Measurements from ENCODE around the gene ARHGAP42.

Gene ARHGAP42

DNA sequence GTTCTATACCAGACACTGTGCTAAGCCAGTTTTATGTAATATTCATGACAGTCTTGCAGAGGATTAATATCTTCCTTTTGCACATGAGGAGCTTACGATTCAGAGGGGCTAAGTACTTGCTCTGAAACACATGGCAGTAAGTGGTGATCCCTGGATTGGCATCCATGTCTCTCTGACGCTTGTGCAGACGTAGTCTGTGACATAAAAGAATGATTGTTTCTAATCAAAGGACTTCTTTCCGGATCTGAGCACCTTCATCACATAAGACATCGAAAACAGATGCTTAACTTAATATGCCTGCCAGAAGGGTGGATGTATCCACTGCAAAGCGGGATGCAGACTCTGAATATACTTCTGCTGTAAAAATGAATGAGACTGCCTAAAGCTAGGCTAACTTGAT is 74.8 kb downstream of the ARHGAP42 start:
- no peak for DNase-seq

DNA sequence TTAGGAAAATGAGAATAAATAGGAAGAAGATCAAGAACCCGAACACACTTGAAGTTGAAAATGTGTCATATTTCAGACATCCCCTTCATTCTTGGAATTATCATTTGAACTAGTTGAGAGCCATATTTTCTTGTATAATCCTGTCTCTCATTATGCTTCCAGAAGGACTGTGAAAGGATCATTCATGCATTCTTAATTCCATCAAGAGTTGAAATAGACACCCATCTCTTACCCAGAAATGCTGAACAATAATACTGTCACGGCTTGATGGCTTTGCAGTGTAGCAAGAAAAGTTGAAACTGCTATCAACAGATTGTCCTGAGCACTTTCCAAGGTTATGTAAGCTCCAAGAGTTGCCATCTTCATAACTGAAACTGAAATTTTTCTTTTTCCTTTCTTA is 79.7 kb downstream of the ARHGAP42 start:
- no peak for DNase-seq

DNA sequence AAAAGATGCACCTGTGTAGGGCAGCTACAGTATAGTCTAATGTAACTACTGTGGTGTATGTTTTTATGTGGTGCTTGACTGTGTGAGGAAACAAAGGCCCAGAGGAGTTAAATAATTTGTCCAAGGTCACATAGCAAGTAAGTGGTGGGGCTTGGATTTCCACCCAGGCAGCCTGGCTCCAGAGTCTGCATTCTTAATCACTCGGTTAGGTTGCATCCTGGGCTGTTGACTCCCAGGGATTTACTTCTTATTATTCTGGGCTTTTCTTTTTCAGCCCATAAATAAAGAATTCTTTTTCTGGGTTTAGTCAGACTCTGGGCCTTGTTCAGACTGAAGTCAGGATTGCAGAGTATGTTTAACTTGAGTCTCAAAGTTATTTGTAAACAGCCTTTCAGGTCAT is 82.1 kb downstream of the ARHGAP42 start:
- DNase-seq, result no peak

DNA sequence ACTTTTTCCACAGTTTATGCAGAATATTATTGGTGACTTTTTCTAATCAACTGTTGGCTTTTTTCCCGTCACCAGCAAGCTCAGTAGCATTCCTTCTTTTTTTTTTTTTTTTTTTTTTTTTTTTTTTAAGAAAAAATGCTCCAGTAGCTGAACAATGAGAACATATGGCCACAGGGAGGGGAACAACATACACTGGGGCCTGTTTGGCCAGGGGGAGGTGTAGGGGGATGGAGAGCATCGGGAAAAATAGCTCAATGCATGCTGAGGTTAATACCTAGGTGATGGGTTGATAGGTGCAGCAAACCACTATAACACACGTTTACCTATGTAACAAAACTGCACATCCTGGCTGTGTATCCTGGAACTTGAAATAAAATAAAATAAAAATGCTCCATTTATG is 82.5 kb downstream of the ARHGAP42 start:
- DNase-seq, result no peak

DNA sequence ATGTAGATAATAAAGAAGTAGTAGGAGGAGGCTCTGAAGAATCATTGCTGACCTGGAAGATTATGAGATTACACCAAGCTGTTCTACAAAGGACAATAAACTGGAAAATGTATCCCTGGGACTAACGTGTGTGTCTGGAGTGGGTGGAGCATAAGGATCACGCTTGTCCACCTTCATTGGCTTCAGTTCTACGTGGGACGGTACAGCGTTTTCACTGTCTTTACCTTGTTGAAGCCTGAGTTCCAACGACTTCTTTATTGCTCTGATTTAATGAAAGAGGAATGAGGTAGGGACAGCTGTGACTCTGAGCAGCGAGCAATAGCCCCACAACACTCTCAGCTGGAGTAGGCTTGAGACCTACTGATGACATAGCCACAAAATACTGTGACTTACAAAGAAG is 87.0 kb downstream of the ARHGAP42 start:
- no peak for DNase-seq

DNA sequence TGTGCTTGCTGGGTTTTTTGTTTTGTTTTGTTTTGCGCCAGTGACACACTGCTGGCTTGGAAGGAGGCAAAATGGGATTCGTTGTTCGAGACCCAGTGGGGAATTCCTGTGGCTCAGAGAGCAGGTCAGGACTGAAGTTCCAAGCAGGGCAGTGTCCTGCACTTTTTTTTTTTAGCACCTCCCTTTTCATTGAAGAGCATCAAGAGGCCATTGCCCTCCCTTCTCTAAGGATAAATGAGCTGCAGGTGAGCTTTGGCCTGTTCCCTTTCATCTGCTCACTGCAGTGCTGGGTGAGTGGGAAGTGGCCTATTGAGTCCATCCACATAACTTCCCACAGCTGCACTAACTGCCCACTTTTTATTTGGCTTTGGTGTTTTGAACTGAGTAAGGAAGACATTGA is 87.8 kb downstream of the ARHGAP42 start:
- no peak for DNase-seq

DNA sequence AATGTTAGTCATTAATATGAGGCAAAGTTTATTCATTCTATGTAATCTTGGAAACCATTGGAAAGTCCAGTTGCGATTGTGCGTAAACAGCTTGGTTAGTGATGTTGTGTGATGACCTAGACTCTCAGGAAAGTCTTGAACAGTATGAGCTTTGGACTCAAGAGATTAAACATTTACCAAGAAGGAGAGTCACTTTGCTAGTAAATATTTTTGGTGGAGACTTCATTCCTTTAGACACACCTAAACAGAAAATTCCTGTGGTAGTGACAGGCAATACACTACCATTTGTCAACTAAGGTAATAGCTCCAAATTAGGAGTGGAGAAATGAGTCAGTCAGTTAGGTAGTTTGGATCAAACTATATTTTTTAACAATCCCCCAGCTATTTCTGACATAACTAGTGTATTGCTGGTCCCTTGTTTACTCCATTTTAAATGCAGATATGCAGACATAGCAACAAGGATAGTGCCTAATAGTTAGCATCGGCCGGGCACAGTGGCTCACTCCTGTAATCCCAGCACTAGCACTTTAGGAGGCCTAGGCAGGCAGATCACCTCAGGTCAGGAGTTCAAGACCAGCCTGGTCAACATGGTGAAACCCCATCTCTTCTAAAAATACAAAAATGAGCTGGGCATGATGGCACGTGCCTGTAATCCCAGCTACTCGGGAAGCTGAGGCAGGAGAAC is 89.3 kb downstream of the ARHGAP42 start:
- no peak for DNase-seq

DNA sequence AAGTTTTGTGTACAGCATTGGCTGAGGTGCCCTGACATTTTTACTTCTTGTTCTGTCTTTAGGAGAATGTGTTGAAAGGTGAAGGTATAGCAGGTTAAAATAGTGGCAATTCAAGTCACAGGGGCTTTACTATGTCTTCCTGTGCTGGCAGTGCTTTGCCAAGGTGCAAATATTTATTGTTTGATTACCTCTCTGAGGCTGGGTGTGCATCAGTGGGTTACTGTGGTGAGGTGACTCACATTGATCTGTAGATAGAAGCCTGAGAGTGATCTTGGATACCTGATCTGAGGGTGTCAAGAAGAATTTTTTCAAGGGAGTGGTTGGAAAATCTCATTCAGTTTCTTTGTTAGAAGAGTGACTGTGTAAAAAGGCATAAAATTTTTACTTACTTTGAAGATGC is 90.0 kb downstream of the ARHGAP42 start:
- no peak for DNase-seq

DNA sequence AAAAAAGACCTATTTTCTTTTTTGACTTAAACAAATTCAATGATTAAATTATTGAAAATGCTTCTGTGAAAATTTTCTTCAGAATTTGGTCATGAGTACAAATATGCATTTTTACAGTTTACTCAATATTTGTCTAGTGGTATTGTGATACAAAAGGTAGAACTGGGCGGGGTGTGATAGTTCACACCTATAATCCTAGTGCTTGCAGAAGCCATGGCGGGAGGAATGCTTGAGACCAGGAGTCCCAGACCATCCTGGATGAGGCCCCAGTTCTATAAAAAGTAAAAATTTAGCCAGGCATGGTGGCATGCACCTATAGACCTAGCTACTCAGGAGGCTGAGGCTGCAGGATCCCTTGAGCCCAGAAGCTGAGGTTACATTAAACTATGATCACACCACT is 90.6 kb downstream of the ARHGAP42 start:
- no peak for DNase-seq

DNA sequence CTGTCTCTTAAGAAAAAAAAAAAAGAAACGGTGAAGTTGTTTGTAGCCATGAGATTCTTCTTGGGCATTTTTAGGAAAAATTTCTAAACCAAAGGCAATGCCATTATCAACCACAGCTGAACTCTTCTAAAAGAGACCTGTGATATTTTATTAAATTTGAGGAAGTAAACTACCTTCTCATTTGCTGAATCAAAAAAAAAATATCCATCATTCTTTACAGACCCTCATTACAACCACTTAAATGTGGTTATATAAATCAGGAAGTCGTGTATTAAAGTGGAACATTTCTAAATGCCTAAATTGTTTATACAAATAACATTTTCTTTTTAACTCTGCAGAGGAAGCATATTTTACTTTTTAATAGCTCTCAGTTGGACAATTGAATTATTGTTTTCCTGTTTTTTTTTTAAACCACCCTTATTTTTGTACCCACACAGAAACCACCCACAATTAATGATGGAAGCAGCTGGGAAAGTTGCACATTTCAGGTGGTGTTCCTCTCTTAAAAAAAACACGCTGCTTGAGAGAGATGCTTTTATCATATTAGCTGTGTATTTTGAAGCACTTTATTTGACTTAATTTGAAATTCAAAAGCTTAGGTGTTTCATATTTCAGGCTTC is 91.2 kb downstream of the ARHGAP42 start:
- no peak for DNase-seq

DNA sequence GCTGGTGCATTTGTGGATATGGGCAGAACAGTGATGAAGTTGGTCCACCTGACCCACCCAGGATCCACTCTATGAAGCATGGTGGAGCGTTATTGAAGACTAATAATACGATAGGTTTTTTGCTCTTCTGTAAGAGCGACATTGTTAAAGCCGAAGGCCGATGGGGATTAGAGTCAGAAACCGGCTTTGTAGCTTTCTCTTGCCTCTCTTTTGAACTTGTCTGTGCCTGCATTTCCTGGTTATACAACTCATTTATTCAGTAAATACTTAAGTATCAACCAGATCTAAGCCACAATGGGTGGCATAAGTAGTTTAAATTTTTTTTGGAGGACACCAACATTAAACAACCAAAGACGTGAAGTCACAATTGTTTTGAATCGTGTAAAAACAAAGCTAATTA is 93.4 kb downstream of the ARHGAP42 start:
- no peak for DNase-seq

DNA sequence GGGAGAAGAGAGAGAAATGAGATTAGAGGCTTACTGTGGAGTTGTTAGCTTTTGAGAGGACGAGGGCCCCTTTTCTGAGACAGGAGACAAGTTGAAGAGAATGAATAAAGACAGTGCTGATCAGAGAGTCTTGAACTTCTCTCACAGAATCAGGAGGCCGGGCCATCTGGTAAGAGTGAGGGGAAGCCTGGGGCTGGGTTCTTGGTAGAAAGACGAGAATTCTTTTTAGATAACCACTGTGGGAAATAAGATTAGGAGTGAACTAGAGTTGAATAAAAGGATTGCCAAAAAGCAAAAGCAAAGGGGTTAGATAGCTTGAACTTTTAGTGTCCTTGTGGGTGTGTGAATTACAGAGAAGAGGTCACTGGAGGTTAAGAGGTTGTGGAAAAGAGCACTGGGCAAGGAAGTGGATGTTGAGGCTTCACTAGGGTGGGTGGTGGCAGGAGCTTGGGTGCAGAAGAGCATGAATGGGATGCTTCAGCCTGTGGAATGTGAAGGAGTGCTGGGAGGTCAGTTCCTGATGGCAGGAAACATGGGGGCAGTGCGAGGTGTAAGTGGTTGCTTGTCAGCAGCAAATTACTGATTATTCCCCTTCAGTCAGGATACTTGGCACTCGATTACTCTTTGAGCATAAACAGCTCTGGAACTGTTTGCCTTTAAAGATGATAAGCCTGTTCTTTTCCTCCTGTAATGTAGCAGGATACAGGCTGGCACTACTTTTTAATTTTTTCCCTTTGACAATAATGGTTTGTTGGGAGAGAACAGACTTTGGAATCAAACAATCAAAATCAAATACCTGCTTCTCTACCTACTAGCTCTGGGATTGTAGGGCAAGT is 98.3 kb downstream of the ARHGAP42 start:
- no peak for DNase-seq

DNA sequence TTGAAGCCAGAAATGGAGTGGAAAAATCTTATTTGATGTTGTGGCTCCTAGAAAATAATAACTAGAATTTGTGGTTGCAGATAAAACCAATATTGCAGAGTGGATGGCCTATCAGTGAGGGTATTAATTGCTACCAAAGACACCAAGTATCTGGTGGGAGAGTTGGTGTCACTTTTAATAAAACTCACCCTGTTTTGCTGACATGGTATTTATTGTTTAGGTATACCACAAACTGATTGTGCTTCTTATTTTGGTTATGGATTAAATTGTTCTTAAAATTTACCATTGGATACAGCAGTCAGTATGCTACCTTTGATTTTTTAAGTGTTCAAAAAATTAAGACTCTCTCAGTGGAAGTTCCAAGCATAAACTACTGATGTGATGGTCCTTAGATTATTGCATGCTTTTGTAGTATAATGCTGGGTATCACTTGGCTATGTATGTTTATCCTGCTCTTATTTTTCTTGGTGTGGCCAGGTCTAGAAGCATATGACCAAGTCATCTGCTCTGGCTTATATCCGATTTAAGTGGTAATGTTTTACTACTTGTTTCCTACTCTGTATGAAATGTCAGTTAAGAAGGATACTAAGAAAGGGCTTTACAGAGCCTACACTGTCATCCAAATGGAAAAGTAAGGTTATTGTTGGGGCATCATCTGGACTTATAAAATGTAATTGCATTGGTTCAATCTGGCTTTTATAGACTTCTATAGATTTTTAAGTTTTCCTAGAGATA is 101.6 kb downstream of the ARHGAP42 start:
- no peak for DNase-seq

DNA sequence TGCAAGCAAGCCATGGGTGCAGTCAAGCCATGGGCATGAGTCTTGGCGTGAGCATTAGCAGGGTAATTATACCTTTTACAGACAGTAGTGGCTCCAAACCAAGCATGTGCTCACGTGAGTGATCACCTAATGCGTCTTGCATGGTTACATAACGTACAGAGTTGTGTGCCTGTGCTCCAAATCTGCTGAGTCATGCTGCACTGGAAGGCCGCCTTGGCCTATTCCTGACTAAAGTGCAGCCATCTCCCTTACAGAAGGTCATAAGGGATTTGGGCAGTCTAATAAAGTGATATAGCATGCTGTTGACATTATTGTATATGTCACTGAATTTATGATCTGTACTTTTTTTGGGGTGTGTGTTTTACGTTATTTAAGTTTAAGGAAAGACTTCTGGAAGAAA is 102.4 kb downstream of the ARHGAP42 start:
- DNase-seq, result no peak

DNA sequence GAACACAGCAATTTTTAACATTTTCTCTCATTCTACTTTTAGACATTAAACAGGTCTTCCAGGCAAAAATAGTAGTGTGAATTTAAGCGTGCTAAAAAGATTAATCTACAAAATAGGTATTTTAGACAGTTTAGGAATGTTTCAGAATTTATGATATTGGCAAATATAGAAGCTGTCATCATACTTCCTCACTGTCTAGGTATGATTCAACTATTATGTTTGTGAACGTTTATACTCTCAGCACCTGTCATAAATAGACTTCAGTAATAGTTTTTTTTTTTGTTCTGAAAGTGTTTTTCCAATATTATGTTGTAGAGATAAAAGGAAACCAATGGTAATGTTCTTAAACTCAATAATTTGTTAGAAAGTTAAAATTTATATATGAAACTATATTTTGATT is 103.0 kb downstream of the ARHGAP42 start:
- DNase-seq, result no peak

DNA sequence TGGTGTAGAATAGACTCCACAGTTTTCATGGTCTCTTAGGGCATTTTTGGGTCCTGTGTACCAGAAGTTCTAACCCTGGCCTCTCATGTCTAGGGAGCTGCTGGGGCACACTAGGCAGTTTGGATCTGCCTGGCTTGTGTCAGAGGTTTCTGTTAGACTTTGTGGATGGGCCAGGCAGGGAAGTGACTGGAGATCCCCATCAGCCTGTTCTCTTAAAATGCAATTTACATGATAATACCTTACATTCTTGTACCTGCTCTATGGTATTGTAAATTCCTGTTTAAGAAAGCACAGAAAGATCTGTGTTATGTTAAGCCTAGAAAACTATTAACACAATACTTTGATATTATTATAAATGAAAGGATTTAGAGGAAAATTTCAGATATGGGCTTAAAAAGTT is 104.0 kb downstream of the ARHGAP42 start:
- DNase-seq, result no peak

DNA sequence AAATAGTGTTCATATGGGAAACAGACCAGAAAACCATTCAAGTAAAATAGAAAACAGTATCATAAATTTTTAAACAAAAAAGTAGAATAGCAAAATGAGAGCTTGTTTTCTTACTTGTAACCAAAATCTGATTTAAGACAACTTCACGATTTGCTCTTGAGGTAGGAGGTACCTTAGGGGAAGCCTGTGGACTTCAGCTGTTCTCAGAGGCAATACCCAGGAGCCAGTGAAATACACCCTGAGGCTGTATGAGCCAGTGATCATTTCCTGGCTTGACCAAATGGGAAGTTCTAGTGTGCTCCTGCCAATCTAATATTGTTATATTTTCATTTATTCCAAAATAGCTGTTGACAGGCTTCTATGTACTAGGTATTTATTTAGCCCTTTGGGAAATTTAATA is 104.8 kb downstream of the ARHGAP42 start:
- DNase-seq, result no peak

DNA sequence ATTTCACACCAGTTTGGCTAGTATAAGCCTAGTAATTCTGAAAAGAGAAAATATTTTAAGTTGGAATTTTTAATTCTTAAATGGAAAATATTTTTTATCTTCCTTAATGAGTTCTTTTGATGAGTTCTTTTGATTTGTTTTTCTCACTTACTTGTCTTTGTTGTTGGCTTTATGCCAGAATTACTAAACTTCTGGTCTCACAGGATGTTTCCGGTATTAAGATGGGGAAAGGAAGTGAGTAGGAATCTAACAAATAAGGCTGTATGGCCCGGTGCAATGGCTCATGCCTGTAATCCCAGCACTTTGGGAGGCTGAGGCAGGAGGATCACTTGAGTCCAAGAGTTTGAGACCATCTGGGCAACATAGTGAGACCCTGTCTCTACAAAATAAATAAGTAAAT is 106.4 kb downstream of the ARHGAP42 start:
- DNase-seq, result no peak

DNA sequence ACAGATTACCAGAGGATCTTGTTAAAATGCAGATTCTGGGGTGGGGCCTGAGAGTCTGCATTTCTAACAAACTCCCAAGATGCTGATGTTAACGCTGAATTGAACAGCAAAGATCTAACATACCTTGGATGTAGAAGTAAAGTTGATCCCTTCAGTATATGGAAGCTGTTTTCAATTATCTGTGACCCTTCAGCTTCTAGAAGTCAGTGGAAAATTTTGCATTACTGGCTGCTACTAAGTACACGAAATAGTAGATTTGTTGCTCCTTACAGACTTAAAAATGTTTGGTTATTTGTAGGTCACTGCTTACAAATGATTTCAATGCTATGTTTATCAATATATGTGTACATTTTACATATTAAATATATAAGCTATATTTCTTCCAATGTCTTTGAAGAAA is 107.4 kb downstream of the ARHGAP42 start:
- no peak for DNase-seq

DNA sequence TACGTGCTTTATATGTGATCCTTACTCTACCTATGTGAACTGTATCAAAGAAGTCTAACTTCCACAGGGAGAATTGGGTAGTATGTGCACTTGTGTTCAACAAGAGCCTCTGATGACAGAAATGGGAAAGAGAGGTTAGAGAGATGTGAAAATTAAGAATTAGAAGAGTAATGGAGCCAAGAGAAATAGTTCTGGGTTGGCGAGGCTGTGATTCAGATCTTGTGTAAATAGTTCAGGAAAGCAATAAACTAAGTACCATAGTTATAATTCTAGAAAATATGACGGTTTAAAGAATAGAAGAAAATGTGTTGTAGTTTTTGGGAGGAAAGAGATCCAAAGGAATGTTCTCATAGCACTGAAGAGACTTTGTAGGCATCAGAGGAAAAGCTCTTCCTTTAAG is 112.4 kb downstream of the ARHGAP42 start:
- DNase-seq, result no peak

DNA sequence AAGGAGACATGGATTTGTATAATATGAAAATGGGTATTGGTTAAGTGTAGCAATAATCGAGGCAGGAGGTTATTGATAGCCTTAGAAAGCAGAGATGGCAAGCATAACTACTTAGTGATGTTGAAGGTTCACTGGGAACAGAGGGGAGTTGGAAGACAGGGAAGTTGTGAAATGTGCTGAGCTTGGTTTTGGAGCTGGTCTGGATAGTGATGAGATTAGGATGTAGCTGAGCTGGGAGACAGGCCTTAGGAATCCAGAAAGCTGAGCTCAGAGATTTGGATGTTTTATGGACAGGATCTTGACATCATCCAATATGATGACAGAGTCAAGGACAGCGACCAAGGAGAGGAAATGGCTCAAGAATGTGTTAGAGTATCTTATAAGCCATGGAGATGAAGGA is 113.1 kb downstream of the ARHGAP42 start:
- no peak for DNase-seq

DNA sequence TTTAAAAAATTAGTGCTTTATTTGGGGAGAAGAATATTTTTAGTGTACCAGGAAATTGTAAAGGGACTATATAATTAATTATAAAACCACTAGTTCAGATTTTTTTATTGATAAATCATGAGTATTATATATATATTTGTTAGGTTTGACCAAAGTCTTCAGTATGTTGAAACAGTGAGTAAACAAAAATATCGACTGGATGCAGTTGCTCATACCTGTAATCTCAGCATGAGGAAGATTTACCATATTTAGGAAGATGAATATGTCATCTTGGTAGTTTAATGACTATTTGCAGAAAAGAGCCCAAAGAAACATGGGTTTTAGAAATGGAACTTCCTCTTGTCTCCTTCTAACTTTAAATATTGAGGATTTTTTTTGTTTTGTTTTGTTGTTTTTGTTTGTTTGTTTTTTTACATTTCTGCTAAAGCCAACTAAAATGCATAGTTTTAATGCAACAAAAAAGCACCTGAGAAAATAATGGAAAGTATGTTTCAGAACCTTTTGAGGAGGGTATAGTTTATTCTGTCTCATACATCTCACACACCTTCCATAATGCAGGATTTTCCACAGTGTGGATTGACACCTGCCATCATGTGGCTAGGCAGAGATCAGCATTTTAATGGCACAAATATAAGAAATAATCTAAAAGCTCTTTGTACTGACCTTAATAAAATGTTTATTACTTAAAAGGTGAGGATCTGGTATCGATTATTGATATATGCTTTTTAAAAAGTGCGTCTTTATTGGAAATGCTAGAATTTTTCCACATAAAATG is 114.3 kb downstream of the ARHGAP42 start:
- no peak for DNase-seq
